Right lobe of liver (tissue), 6 donors: Measurements from ENCODE around the gene SRMS. TPM values are rescaled to one million over a fixed set of nuclear protein-coding genes. Genes with fewer than 3 reads are reported as not detected.

Experiments
- ATAC-seq, 4 donors: fragments of 200-7000 bp; cut with Tn5 transposase; one replicate each; pipeline ENCODE4 v1.9.1; 2020; ENCODE audit warnings: mild to moderate bottlenecking in 4 of 4, moderate library complexity in 4 of 4
- DNase-seq, 3 donors: peaks; one replicate each; pipeline ENCODE4 v3.0.0-alpha.2; 2020
- H3K27ac ChIP-seq, 3 donors: fragments of 200-600 bp; one replicate each; pipeline ENCODE4 v1.8.0; 2022
- H3K27me3 ChIP-seq, 2 donors: fragments of 200-600 bp; one replicate each; pipeline ENCODE4 v1.8.0; 2022
- H3K36me3 ChIP-seq, 4 donors: fragments of 200-600 bp; sonication (generic) in 1 of 4; one replicate each; pipeline versions ENCODE4 v1.5.1 to v1.8.0; 2017 to 2022; ENCODE audit warnings: control low read depth in 1 of 4
- H3K4me1 ChIP-seq, 4 donors: fragments of 200-600 bp; sonication (generic) in 1 of 4; one replicate each; pipeline versions ENCODE4 v1.5.1 to v1.8.0; 2017 to 2022; ENCODE audit warnings: control low read depth in 1 of 4
- H3K4me3 ChIP-seq, 3 donors: fragments of 200-600 bp; one replicate each; pipeline ENCODE4 v1.8.0; 2022
- H3K9me3 ChIP-seq, 4 donors: fragments of 200-600 bp; sonication (generic) in 1 of 4; one replicate each; pipeline versions ENCODE4 v1.5.1 to v1.8.0; 2017 to 2022; ENCODE audit warnings: control low read depth in 1 of 4
- CTCF ChIP-seq, 4 donors: fragments of 200-600 bp in 3 of 4; fragments of 450-650 bp in 1 of 4; IDR thresholded peaks; one replicate each; pipeline versions ENCODE4 v1.5.1 to v1.8.0; 2016 to 2022; ENCODE audit warnings: antibody characterized with exemption in 4 of 4, mild to moderate bottlenecking in 2 of 4
- POLR2A ChIP-seq: fragments of 450-650 bp; IDR thresholded peaks from one replicate; pipeline ENCODE4 v1.6.1; 2017; ENCODE audit warnings: antibody characterized with exemption, mild to moderate bottlenecking
- WGBS: methylation state at CpG from one replicate; pipeline ENCODE4 v1.1.6; 2018; ENCODE audit warnings: low coverage, low lambda C conversion rate; ENCODE audit not compliant: insufficient coverage; ENCODE audit errors: missing lambda C conversion rate; 5-methylcytosine and 5-hydroxymethylcytosine counted together
- intact Hi-C, 2 donors: fragments of 100-400 bp; cut with DNase I; formaldehyde crosslinking; loops; one replicate each; pipeline versions ENCODE4 v1.11.2 to v1.14.1; 2022
- total RNA-seq, 6 experiments: library from RNA; depleted of rRNA in 2 of 6; stranded (reverse); fragments of >200 nt in 2 of 6; fragmentation: NEBNext Ultra II Directional in 3 of 6; extraction: Animal tissue kit (Norgen Biotek cat#: 25700) in 3 of 6; gene quantifications; one replicate each; pipeline versions ENCODE4 v1.1.0 to v1.2.4, GENCODE V29; 2016 to 2023
- donor health status: DM: no; HTN: yes; CAD: no.
- donor health status: DM: no; HTN: no; CAD: no.
- donor health status: DM: no; HTN: no; CAD: no.
- donor health status: DM: no; HTN: yes; CAD: no.
- donor health status: DM: no; HTN: yes; CAD: no.

SRMS gene
- total RNA-seq, 6 experiments from 2014 or later: not detected

GRCh38 chr20:63558804-63559484 is 11.4 kb upstream of the SRMS start:
- DNase-seq (no peak), ATAC-seq (no peak)
- Histone ChIP-seq H3K27ac (no peak overlapping the region), H3K4me1 (no peaks in the 10 kb centered on the region), H3K4me3 (no peak overlapping the region), H3K9me3 (no peaks in the 10 kb centered on the region), H3K27me3 (no peaks in the 10 kb centered on the region), H3K36me3 (peaks cover 0 to 33% (median 15%) of the 10 kb centered on the region in 4 donors)
- WGBS: 86% methylated on average over 9 of the region's 14 CpGs
- TF ChIP-seq CTCF (IDR thresholded peaks at IDR 0.05): no peak
- no peak for TF ChIP-seq POLR2A
- intact Hi-C loops: no loop called here

- Histone ChIP-seq H3K27me3 (no peaks in the 10 kb centered on the region), H3K9me3 (no peaks in the 10 kb centered on the region), H3K4me3 (no peak overlapping the region), H3K4me1 (no peaks in the 10 kb centered on the region), H3K27ac (no peak overlapping the region), H3K36me3 (peaks cover 0 to 27% (median 9%) of the 10 kb centered on the region in 4 donors)
- intact Hi-C loops: no loop called here
- DNase-seq: no peak
- WGBS: 87% methylated on average over 6 of the region's 19 CpGs
- no peak for TF ChIP-seq CTCF (IDR thresholded peaks at IDR 0.05)
- no peak for TF ChIP-seq POLR2A
- ATAC-seq: no peak
Observed at GRCh38 chr20:63557481-63557891, 9.9 kb upstream of the SRMS start.

- no peak overlapping the region for H3K4me3 ChIP-seq
- 87% methylated on average over 7 of the region's 23 CpGs for WGBS
Observed at GRCh38 chr20:63556873-63557478, 9.4 kb upstream of the SRMS start.

GRCh38 chr20:63555661-63556381 is 8.3 kb upstream of the SRMS start:
- H3K9me3 ChIP-seq: no peaks in the 10 kb centered on the region
- no peaks in the 10 kb centered on the region for H3K27me3 ChIP-seq
- ATAC-seq (no peak), DNase-seq (no peak)
- H3K36me3 ChIP-seq: peaks cover 0 to 13% (median 5%) of the 10 kb centered on the region in 4 donors
- TF ChIP-seq POLR2A: no peak
- TF ChIP-seq CTCF (IDR thresholded peaks at IDR 0.05): no peak
- intact Hi-C loops: no loop called here
- whole genome bisulfite sequencing: no CpG with 5 or more reads among the region's 45 CpGs
- no peak overlapping the region for H3K4me3 ChIP-seq
- no peak overlapping the region for H3K27ac ChIP-seq
- H3K4me1 ChIP-seq: no peaks in the 10 kb centered on the region

More at GRCh38 chr20:63556873-63557478, 9.4 kb upstream of the SRMS start:
- ATAC-seq (no peak), DNase-seq (no peak)
- Histone ChIP-seq H3K36me3 (peaks cover 0 to 22% (median 8%) of the 10 kb centered on the region in 4 donors), H3K9me3 (no peaks in the 10 kb centered on the region), H3K27me3 (no peaks in the 10 kb centered on the region), H3K4me1 (no peaks in the 10 kb centered on the region), H3K27ac (no peak overlapping the region)
- intact Hi-C loops: no loop called here
- TF ChIP-seq POLR2A (no peak), CTCF (IDR thresholded peaks at IDR 0.05) (no peak)
